GM18499 (cell line): Measurements from ENCODE around the gene ABHD15.

Source experiments
- ATAC-seq: cut with Tn5 transposase; IDR thresholded peaks from one replicate; pipeline ENCODE4 v1.9.1; 2021; ENCODE audit warnings: moderate number of reproducible peaks; ENCODE audit not compliant: insufficient read depth, unreplicated experiment

ABHD15 gene

GRCh38 chr17:29583324-29584248 is 16.7 kb upstream of the ABHD15 start:
- ATAC-seq: no peak

GRCh38 chr17:29582772-29583171 is 15.9 kb upstream of the ABHD15 start:
- ATAC-seq: no peak

GRCh38 chr17:29582254-29582765 is 15.5 kb upstream of the ABHD15 start:
- ATAC-seq: no peak

- no peak for ATAC-seq
Measured at GRCh38 chr17:29581583-29582253, 14.9 kb upstream of the ABHD15 start.

- ATAC-seq: peak; percentile 75
Measured at GRCh38 chr17:29579866-29580771, 13.3 kb upstream of the ABHD15 start.

- ATAC-seq: no peak
Measured at GRCh38 chr17:29578626-29579485, 12.0 kb upstream of the ABHD15 start.

GRCh38 chr17:29577385-29578211 is 10.8 kb upstream of the ABHD15 start:
- ATAC-seq: no peak

GRCh38 chr17:29577001-29577370 is 10.1 kb upstream of the ABHD15 start:
- ATAC-seq: no peak

- ATAC-seq: no peak
Measured at GRCh38 chr17:29576214-29577000, 9.6 kb upstream of the ABHD15 start.

- ATAC-seq: no peak
Measured at GRCh38 chr17:29575511-29576213, 8.8 kb upstream of the ABHD15 start.

GRCh38 chr17:29574732-29575510 is 8.1 kb upstream of the ABHD15 start:
- no peak for ATAC-seq

GRCh38 chr17:29573871-29574731 is 7.3 kb upstream of the ABHD15 start:
- ATAC-seq: no peak

GRCh38 chr17:29573558-29573869 is 6.7 kb upstream of the ABHD15 start:
- ATAC-seq: no peak

- no peak for ATAC-seq
Measured at GRCh38 chr17:29572691-29573557, 6.1 kb upstream of the ABHD15 start.
